ENCODE data around the gene MRAP2.
"Not testable (repeated sequence)": the region's sequence is repeated elsewhere in the genome, so short reads cannot be mapped to it uniquely, and the experiment has no call there.

The MRAP2 gene

GRCh38 chr6:84027340-84028181 is 6.0 kb upstream of the MRAP2 start:
- DNase-seq (ENCODE audit: insufficient read length, low spot score) (no peak), FAIRE-seq (no peak)

GRCh38 chr6:84028350-84028749 is 5.2 kb upstream of the MRAP2 start:
- no peak for DNase-seq (ENCODE audit: insufficient read length, low spot score)
- FAIRE-seq = no peak

GRCh38 chr6:84032000-84032399 is 1.6 kb upstream of the MRAP2 start:
- FAIRE-seq; DNase-seq (ENCODE audit: insufficient read length, low spot score): not testable (repeated sequence)

DNA sequence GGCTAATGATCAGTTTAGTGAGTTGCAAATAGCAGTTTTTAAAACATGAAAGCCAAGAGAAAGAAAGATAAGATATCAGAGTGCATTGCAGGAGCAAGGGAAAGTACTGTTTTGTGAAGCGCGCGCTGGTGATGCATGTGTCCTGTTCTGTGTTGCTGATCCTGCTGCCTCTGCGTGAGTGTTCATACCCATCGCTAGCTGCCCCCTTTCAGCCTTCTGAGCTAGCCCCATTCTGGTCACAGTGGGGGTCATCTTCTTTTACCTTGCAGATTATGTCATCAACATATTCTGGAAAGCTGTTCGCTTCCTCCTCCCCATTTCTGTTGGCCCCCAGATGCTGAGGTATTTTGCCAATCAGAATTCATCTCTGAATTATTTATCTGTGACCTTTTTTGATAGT is 1.9 kb downstream of the MRAP2 start:
- DNase-seq (ENCODE audit: insufficient read length, low spot score) = no peak

GRCh38 chr6:84037425-84038089 is 4.0 kb downstream of the MRAP2 start:
- DNase-seq (ENCODE audit: insufficient read length, low spot score) (no peak), FAIRE-seq (no peak)

More for the DNA sequence above, 1.9 kb downstream of the MRAP2 start:
- no peak for FAIRE-seq

GRCh38 chr6:84042603-84043002 is 9.0 kb downstream of the MRAP2 start:
- no peak for DNase-seq (ENCODE audit: insufficient read length, low spot score)
- FAIRE-seq = no peak

DNA sequence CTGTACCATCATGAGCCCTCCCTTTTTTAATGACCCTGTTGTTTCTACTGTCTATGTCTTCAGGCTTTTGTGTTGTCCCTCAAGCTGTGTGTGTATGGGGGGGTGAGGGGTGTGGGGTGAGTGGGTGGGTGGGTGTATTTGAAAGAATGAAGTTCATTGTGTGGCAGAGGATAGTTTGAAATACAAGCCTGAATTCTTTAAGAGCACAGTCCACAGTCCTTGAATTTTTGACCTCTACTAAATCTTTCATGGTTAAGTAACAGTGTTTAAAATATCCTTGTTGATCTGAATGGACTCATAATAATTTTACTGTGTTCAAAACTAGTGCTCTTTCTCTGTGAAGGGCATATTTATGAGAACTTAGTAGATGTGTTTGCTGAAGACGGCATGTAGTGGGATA is 10.0 kb downstream of the MRAP2 start:
- DNase-seq (ENCODE audit: insufficient read length, low spot score) (no peak), FAIRE-seq (no peak)

GRCh38 chr6:84046755-84047154 is 13.2 kb downstream of the MRAP2 start:
- DNase-seq (ENCODE audit: insufficient read length, low spot score) = no peak
- no peak for FAIRE-seq

GRCh38 chr6:84048588-84048987 is 15.0 kb downstream of the MRAP2 start:
- FAIRE-seq = no peak

DNA sequence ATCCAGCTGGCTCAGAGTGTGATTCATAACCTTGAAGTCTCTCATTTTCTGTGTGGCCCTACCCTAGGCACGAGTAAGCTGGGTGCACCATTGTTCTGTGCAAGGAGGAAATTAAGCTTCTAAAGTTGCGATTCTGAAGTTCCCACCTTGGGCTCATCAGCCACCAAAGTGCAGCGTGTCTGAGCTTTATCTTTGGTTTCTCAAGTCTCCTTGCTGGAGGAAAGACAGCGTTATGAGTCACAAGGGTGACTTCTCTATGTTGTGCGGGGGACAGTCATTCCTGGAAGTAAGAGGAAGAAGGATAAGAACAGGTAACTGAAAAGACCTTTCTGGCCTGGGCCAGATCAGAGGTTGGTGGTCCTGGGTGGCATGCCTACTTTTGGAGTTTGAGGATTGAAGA is 16.8 kb downstream of the MRAP2 start:
- FAIRE-seq (no peak), DNase-seq (ENCODE audit: insufficient read length, low spot score) (no peak)

More at GRCh38 chr6:84048588-84048987, 15.0 kb downstream of the MRAP2 start:
- no peak for DNase-seq (ENCODE audit: insufficient read length, low spot score)

- DNase-seq (ENCODE audit: insufficient read length, low spot score) (no peak), FAIRE-seq (no peak)
Measured at GRCh38 chr6:84052204-84052882, 18.8 kb downstream of the MRAP2 start.

DNA sequence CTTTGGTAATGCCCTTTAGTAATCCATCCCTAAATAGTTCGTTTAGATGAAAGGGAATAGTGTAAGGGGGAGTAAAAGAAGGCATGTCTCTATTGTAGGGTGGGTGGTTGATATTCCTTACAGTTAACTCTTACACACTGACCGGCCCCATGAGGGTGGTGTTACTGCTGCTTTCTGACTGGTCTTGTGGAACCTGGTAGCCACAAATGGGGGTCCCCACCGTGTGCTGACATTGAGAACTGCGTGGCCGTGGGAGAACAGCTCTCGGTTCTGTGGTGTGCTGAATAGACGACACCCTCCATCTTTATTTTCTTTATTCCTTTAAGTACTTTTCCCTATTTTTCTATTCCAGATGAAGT is 19.3 kb downstream of the MRAP2 start:
- DNase-seq (ENCODE audit: insufficient read length, low spot score) (no peak), FAIRE-seq (no peak)

- FAIRE-seq (no peak), DNase-seq (ENCODE audit: insufficient read length, low spot score) (no peak)
Measured at GRCh38 chr6:84055647-84056046, 22.1 kb downstream of the MRAP2 start.

GRCh38 chr6:84057908-84058307 is 24.3 kb downstream of the MRAP2 start:
- DNase-seq (ENCODE audit: insufficient read length, low spot score) = no peak
- FAIRE-seq = no peak

- DNase-seq (ENCODE audit: insufficient read length, low spot score) (no peak), FAIRE-seq (no peak)
Measured at GRCh38 chr6:84059082-84059481, 25.5 kb downstream of the MRAP2 start.

DNA sequence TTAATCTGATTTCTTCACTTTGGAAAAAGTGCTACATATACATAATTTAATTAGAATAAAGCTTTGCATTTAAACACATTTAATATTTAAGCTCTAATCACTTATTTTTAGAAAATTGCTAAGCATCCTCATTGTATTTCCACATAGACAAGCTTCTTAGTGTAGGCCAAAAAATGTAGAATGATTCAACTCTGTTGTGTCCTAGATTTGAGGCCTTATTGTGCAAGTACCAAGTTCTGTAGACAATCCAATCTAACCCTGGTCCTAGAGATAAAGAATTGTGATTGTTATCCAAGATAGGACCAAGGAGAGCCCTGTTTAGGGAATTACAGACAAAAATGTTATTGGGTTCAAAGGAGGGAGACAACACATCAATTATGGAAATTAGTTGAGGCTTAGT is 27.6 kb downstream of the MRAP2 start:
- FAIRE-seq (no peak), DNase-seq (ENCODE audit: insufficient read length, low spot score) (no peak)

GRCh38 chr6:84061613-84062398 is 28.2 kb downstream of the MRAP2 start:
- DNase-seq (ENCODE audit: insufficient read length, low spot score) = no peak
- FAIRE-seq = no peak

GRCh38 chr6:84062519-84063154 is 29.1 kb downstream of the MRAP2 start:
- no peak for FAIRE-seq
- DNase-seq (ENCODE audit: insufficient read length, low spot score) = no peak

- FAIRE-seq = no peak
- DNase-seq (ENCODE audit: insufficient read length, low spot score) = no peak
Measured at GRCh38 chr6:84065693-84066290, 32.2 kb downstream of the MRAP2 start.

GRCh38 chr6:84066536-84066935 is 33.0 kb downstream of the MRAP2 start:
- FAIRE-seq = no peak
- no peak for DNase-seq (ENCODE audit: insufficient read length, low spot score)
